Motor neuron (in vitro differentiated cells): ENCODE data around the gene NDUFAF3. TPM values are rescaled to one million over a fixed set of nuclear protein-coding genes. Genes with fewer than 3 reads are reported as not detected.
"Not testable (repeated sequence)": the region's sequence is repeated elsewhere in the genome, so short reads cannot be mapped to it uniquely, and the experiment has no call there.

Experiments used
- ATAC-seq, 8 experiments: fragments of 200-7000 bp; cut with Tn5 transposase; replicated peaks in 6 of 8; 2 replicates each; pipeline ENCODE4 v1.8.0; 2021; ENCODE audit warnings: mild to moderate bottlenecking in 8 of 8, moderate library complexity in 8 of 8
- H3K27ac ChIP-seq, 2 donors: fragments of 250-450 bp; sonication (Bioruptor Pico); 2 replicates each; pipeline ENCODE4 v1.9.0; 2021; ENCODE audit warnings: antibody characterized with exemption in 2 of 2, mild to moderate bottlenecking in 2 of 2, moderate library complexity in 1 of 2
- H3K4me1 ChIP-seq, 2 donors: fragments of 250-450 bp; sonication (Bioruptor Pico); replicated peaks in 1 of 2; 2 replicates each; pipeline ENCODE4 v1.6.1; 2021; ENCODE audit warnings: antibody characterized with exemption in 2 of 2, mild to moderate bottlenecking in 2 of 2, moderate library complexity in 1 of 2
- H3K4me3 ChIP-seq, 5 donors: fragments of 250-450 bp; sonication (Bioruptor Pico); 2 replicates each; pipeline ENCODE4 v1.9.0; 2021; ENCODE audit warnings: antibody characterized with exemption in 5 of 5, mild to moderate bottlenecking in 5 of 5, moderate library complexity in 4 of 5
- WGBS, 10 experiments: fragments of 450-650 bp; shearing (Covaris generic); methylation state at CpG; one replicate each; pipeline ENCODE4 v1.0.0; 2022; 5-methylcytosine and 5-hydroxymethylcytosine counted together
- in situ Hi-C, 9 experiments: fragments of 400-800 bp; cut with MboI; loops; one replicate each; pipeline ENCODE4 v1.15.0; 2021; ENCODE audit warnings: low sequenced_read_pairs in 9 of 9, low pct_unique_long_range_greater_than_20kb in 2 of 9; ENCODE audit not compliant: unreplicated experiment in 9 of 9
- total RNA-seq, 8 experiments: library from RNA; unstranded; fragments of 300-600 nt; gene quantifications; 2 replicates each; pipeline versions ENCODE4 v1.2.3 to v1.2.4, GENCODE V29; 2022

Gene NDUFAF3
- total RNA-seq, 8 experiments from 2014 or later: 36.3 to 102 (median 70.3) TPM

DNA sequence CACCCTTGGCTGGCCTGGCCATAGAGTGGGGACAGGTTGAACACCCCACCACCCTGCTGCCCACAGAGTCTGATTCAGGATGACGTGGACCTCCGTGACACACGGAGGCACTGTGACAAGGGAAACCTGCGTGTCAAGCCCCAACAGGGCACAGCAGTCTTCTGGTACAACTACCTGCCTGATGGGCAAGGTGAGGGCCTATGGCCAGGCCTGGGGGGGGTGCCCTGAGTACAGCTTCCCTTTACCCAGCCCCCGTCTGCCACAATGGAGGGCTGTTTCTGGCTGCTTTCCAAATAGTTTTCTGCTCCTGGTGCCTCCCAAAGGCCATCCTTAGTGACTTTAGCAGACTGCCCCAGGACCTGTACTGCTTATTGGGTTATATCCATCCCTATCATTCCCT lies 15.9 kb upstream of the NDUFAF3 start:
- in situ Hi-C loops: no loop called here
- Histone ChIP-seq H3K4me3 (peak overlapping the region; percentile 73 to 95 (median 92)), H3K4me1 (peaks cover 12 to 14% of the 10 kb centered on the region in 2 donors), H3K27ac (peak overlapping the region; percentile 82 to 90)
- no peak for ATAC-seq
- 78 to 100% (median 100%) methylated on average over 1 to 4 of the region's 5 CpGs; no CpG with 5 or more reads in 5 of the 10 experiments for WGBS, 10 experiments

- peaks cover 12 to 14% of the 10 kb centered on the region in 2 donors for H3K4me1 ChIP-seq
- H3K27ac ChIP-seq: peak overlapping the region; percentile 82 to 90
- in situ Hi-C loops: no loop called here
- 0 to 8% methylated on average over 1 to 14 of the region's 32 CpGs; no CpG with 5 or more reads in 8 of the 10 experiments for WGBS, 10 experiments
- H3K4me3 ChIP-seq: peak overlapping the region; percentile 73 to 95 (median 92)
- ATAC-seq: peak in 7 of 8 experiments; percentile 3 to 54 (median 44)
Observed at GRCh38 chr3:49006408-49007067, 15.4 kb upstream of the NDUFAF3 start.

DNA sequence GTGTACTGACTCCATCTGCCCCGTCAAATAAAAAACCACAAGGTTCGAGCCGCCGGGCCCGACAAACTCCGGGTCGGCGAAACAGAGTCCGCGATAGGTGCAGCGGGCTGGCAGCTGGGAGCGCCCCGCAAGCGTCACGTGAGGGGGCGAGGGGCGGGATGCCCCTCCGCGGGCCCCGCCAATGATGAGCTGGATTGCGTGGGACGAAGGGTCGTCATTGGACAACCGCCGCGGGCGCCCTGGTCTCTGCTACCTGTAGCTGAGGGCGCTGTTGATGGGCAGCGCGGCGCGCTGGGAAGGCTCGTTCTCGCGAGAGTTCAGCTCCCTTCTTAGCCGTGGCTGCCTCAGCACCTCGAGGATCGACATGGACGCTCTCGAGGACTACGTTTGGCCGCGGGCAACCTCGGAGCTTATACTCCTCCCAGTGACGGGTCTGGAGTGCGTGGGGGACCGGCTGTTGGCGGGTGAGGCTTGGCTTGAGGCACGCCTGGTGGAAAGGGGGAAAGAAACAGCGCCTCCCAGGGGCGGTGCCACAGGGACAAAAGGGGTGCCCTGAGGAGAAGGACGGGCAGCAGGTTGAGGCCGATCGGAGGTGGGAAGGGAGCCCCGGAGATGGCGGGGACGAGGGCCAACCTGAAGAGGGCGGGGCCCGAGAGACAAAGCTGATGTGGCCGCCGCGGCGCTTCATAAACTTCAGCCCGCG lies 14.7 kb upstream of the NDUFAF3 start, which contains the start of gene WDR6:
TSS of gene WDR6 (plus strand) at position 324 of the 703 bp plus-strand sequence. CDS start at position 365, 41 bp downstream.
- 0 to 10% (median 2%) methylated on average over 2 to 17 of the region's 65 CpGs; no CpG with 5 or more reads in 5 of the 10 experiments for WGBS, 10 experiments
- H3K27ac ChIP-seq: peak within 1 kb of the TSS; percentile 98 to 99
- peak; percentile 77 to 92 (median 88) for ATAC-seq
- peaks cover 12 to 14% of the 10 kb centered on the region in 2 donors for H3K4me1 ChIP-seq
- H3K4me3 ChIP-seq: peak within 1 kb of the TSS; percentile 73 to 95 (median 92)
- in situ Hi-C loops: no loop called here

GRCh38 chr3:49007771-49008528 lies 14.0 kb upstream of the NDUFAF3 start:
- in situ Hi-C loops: no loop called here
- 10 to 83% (median 80%) methylated on average over 1 to 7 of the region's 41 CpGs; no CpG with 5 or more reads in 5 of the 10 experiments for WGBS, 10 experiments
- peak; percentile 49 to 71 (median 54) for ATAC-seq
- Histone ChIP-seq H3K4me1 (peaks cover 12 to 14% of the 10 kb centered on the region in 2 donors), H3K27ac (peak overlapping the region; percentile 98 to 99), H3K4me3 (peak overlapping the region; percentile 73 to 95 (median 92))

DNA sequence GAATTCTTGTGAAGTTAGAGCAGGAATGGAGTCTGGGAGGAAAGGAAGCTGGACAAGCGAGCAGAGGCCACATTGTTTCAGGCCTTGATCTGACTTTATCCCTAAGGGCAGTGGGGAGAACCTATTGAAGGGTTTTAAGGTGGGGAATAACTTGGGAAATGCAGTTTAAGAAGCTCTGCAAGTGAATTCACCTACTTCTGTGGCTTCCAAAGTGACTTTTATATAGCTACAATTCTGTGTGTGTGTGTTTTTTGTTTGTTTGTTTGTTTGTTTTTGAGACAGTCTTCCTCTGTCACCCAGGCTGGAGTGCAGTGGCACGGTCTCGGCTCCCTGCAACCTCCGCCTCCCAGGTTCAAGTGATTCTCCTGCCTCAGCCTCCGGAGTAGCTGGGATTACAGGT lies 13.3 kb upstream of the NDUFAF3 start:
- in situ Hi-C loops, ATAC-seq, H3K27ac ChIP-seq: not testable (repeated sequence)
- peak overlapping the region; percentile 73 to 95 (median 92) for H3K4me3 ChIP-seq
- peaks cover 12 to 14% of the 10 kb centered on the region in 2 donors for H3K4me1 ChIP-seq
- WGBS, 10 experiments: 50 to 100% (median 83%) methylated on average over 1 to 4 of the region's 5 CpGs

DNA sequence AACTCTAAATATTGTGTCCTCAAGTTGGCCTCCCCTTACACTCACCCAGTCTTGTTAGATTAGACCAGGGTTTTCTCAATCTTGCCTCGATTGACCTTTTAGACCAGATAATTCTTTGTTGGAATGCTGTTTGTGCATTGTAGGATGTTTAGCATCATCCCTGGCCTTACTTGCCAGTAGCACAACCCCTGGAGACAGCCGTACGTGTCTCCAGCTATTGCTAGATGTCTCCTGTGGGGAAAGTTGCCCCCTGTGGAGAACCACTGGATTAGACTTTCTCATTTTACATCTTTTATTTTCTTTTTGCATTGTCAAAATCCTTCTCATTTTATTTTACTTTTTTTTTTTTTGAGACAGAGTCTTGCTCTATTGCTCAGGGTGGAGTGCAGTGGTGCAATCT lies 12.5 kb upstream of the NDUFAF3 start:
- Histone ChIP-seq H3K4me1 (peaks cover 12 to 14% of the 10 kb centered on the region in 2 donors), H3K4me3 (no peak overlapping the region), H3K27ac (no peak overlapping the region)
- ATAC-seq: no peak
- in situ Hi-C loops: no loop called here
- 60 to 93% (median 86%) methylated on average over 1 to 3 of the region's 3 CpGs; no CpG with 5 or more reads in 6 of the 10 experiments for WGBS, 10 experiments

DNA sequence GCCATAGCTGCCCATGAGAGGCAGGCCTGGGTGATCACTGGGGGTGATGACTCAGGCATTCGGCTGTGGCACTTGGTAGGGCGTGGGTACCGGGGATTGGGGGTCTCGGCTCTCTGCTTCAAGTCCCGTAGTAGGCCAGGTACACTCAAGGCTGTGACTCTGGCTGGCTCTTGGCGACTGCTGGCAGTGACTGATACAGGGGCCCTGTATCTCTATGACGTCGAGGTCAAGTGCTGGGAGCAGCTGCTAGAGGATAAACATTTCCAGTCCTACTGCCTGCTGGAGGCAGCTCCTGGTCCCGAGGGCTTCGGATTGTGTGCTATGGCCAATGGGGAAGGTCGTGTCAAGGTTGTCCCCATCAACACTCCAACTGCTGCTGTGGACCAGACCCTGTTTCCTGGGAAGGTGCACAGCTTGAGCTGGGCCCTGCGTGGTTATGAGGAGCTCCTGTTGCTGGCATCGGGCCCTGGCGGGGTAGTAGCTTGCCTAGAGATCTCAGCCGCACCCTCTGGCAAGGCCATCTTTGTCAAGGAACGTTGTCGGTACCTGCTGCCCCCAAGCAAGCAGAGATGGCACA lies 9.4 kb upstream of the NDUFAF3 start:
- in situ Hi-C loops: no loop called here
- 60 to 100% (median 90%) methylated on average over 2 to 7 of the region's 17 CpGs; no CpG with 5 or more reads in 6 of the 10 experiments for WGBS, 10 experiments
- Histone ChIP-seq H3K4me3 (no peak overlapping the region), H3K27ac (no peak overlapping the region), H3K4me1 (peaks cover 13 to 14% of the 10 kb centered on the region in 2 donors)
- ATAC-seq: no peak

GRCh38 chr3:49013113-49013737 lies 8.7 kb upstream of the NDUFAF3 start:
- Histone ChIP-seq H3K27ac (no peak overlapping the region), H3K4me3 (no peak overlapping the region), H3K4me1 (peaks cover 12 to 13% of the 10 kb centered on the region in 2 donors)
- peak in 1 of 8 experiments; percentile 3 for ATAC-seq
- in situ Hi-C loops: no loop called here
- 89 to 100% (median 100%) methylated on average over 1 to 9 of the region's 19 CpGs; no CpG with 5 or more reads in 6 of the 10 experiments for whole genome bisulfite sequencing, 10 experiments

- Histone ChIP-seq H3K27ac (no peak overlapping the region), H3K4me1 (peaks cover 8 to 9% of the 10 kb centered on the region in 2 donors), H3K4me3 (no peak overlapping the region)
- in situ Hi-C loops: no loop called here
- ATAC-seq: peak in 2 of 8 experiments; percentile 5 to 11
- WGBS, 10 experiments: 80 to 100% (median 98%) methylated on average over 1 to 10 of the region's 24 CpGs; no CpG with 5 or more reads in 3 of the 10 experiments
Observed at GRCh38 chr3:49013738-49014660, 7.9 kb upstream of the NDUFAF3 start.

- in situ Hi-C loops: no loop called here
- Histone ChIP-seq H3K4me3 (no peak overlapping the region), H3K4me1 (peaks cover 16 to 18% of the 10 kb centered on the region in 2 donors), H3K27ac (no peak overlapping the region)
- WGBS, 10 experiments: 80 to 100% (median 100%) methylated on average over 1 to 2 of the region's 8 CpGs; no CpG with 5 or more reads in 5 of the 10 experiments
- no peak for ATAC-seq
Observed at GRCh38 chr3:49015072-49015471, 6.8 kb upstream of the NDUFAF3 start.

GRCh38 chr3:49015765-49016164 lies 6.2 kb upstream of the NDUFAF3 start:
- H3K27ac ChIP-seq: no peak overlapping the region
- in situ Hi-C loops: no loop called here
- peak in 1 of 8 experiments; percentile 35 for ATAC-seq
- H3K4me1 ChIP-seq: peaks cover 18 to 19% of the 10 kb centered on the region in 2 donors
- no peak overlapping the region for H3K4me3 ChIP-seq
- WGBS, 10 experiments: 20 to 100% (median 100%) methylated on average over 1 to 3 of the region's 6 CpGs; no CpG with 5 or more reads in 7 of the 10 experiments
